H1 (cell line): ENCODE results near the gene UBIAD1. TPM values are rescaled to one million over a fixed set of nuclear protein-coding genes. Genes with fewer than 3 reads are reported as not detected.

ENCODE experiments used
- CTBP2 ChIP-seq: IDR thresholded peaks from 2 replicates; pipeline ENCODE4 v1.7.0; 2011; ENCODE audit warnings: borderline replicate concordance, mild to moderate bottlenecking, moderate library complexity, mixed read lengths, low read length; ENCODE audit not compliant: insufficient read depth, insufficient read length
- RAD21 ChIP-seq, 2 experiments: IDR thresholded peaks in 1 of 2; conservative IDR thresholded peaks in 1 of 2; 2 replicates each; pipeline ENCODE4 v1.6.1; 2011; ENCODE audit warnings: low read depth in 2 of 2, low read length in 2 of 2, improper control_type of control experiment in 1 of 2, inconsistent platforms in 1 of 2, mild to moderate bottlenecking in 1 of 2, moderate library complexity in 1 of 2
- RNF2 ChIP-seq: fragments of 200-900, 300-1000 bp; sonication (generic); IDR thresholded peaks from 2 replicates; pipeline ENCODE4 v1.7.1; 2016; ENCODE audit warnings: borderline replicate concordance, low read depth, mild to moderate bottlenecking, antibody characterized with exemption, low read length; ENCODE audit not compliant: poor library complexity, severe bottlenecking; ENCODE audit errors: missing control alignments
- RXRA ChIP-seq: IDR thresholded peaks from 2 replicates; pipeline ENCODE4 v1.6.1; 2011; ENCODE audit warnings: low read depth, mild to moderate bottlenecking, low read length, moderate library complexity; ENCODE audit not compliant: insufficient read depth
- polyA plus RNA-seq, 7 experiments: library from polyadenylated mRNA; depleted of rRNA in 3 of 7; stranded (reverse) in 5 of 7; unstranded in 2 of 7; fragments of >200 nt in 5 of 7; fragments of 200-250 nt in 2 of 7; gene quantifications; 1 replicate in 5 of 7; 2 replicates in 1 of 7; 4 replicates in 1 of 7; pipeline versions ENCODE4 v1.2.1 to v1.2.3, GENCODE V29; 2011 to 2013; ENCODE audit warnings: missing spikeins in 2 of 7, mixed read lengths in 2 of 7
- total RNA-seq: library from RNA; stranded (reverse); fragmentation: NEBNext Ultra II Directional; extraction: Animal tissue kit (Norgen Biotek cat#: 25700); gene quantifications from 2 replicates; pipeline ENCODE4 v1.2.1, GENCODE V29; 2021

UBIAD1 gene
- total and polyA plus RNA-seq, 2 of the 8 experiments (the other 6 are each of a cell fraction or from before 2014, with no cell fraction given): 23.4 to 26.6 TPM

- no peak for TF ChIP-seq RNF2
- no peak for TF ChIP-seq CTBP2
- no peak for TF ChIP-seq RXRA
- TF ChIP-seq RAD21 (IDR thresholded peaks at IDR 0.05 in 1 of 2, conservative IDR thresholded peaks at IDR 0.05 in 1 of 2; ENCODE audit: low read depth in 2 of 2, low read length in 2 of 2): no peak
Measured at GRCh38 chr1:11289064-11289463, 16.1 kb downstream of the UBIAD1 start (continued).
